GM21786 (cell line): Measurements from ENCODE around the gene RASGEF1B.
A peak's percentile ranks its signal among the peaks of the same experiment; 100 is the strongest.
"Not testable (repeated sequence)": the region's sequence is repeated elsewhere in the genome, so short reads cannot be mapped to it uniquely, and the experiment has no call there.

Experiments used
- ATAC-seq: cut with Tn5 transposase; IDR thresholded peaks from one replicate; pipeline ENCODE4 v1.9.1; 2021; ENCODE audit not compliant: unreplicated experiment

Gene RASGEF1B

GRCh38 chr4:81498551-81499099 lies 26.9 kb upstream of the RASGEF1B start:
- ATAC-seq, result no peak

- ATAC-seq, result no peak
Measured at GRCh38 chr4:81498046-81498445, 26.3 kb upstream of the RASGEF1B start.

GRCh38 chr4:81495345-81495744 lies 23.6 kb upstream of the RASGEF1B start:
- no peak for ATAC-seq

DNA sequence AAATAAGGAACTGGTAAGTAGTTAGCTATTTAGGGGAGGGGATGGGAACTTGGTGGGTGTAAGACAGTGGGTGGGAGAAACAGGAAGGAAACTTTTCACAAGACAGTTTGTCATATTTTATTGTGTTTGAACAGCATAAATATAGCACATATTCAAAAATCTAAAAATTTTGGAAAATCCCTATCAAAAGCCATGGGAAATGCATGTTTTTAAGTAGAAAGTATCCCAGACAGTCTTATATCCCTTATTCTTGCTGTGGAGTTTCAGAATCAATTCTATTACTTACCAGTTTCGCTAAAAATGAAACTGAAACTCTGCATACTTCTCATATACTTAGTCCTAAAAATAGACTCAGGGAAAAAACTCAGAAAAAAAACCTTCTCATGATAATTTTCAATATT lies 22.3 kb upstream of the RASGEF1B start:
- peak; percentile 86 for ATAC-seq

DNA sequence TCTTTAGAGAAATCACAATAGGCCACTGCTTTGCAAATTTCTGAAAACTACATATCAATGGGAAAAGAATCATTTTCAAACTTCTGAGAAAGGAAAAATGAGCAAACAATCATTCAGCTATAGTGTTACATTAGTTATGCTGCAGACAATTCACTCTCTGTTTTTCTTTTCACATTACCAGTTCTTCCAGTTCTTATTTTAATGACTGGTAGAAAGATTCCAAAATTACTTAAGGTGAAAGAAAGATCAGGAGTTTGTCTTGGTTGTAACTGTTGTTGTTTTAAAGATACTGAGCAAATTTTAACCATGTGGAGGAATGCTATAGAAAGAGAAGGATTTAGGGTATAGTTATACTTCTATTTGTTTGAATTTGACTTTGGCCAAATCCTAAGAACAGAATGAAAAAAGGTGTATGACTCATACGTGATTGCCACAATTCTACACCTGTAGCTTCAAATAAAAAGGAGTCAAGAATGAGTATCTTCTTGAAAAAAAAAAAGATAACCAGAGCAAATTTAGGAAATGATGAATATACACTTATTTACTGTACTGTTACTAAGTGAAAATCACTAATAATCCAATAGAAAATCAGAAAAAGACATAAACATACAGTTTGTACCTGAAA lies 21.0 kb upstream of the RASGEF1B start:
- no peak for ATAC-seq

- ATAC-seq, result no peak
Measured at GRCh38 chr4:81491943-81492342, 20.2 kb upstream of the RASGEF1B start.

GRCh38 chr4:81490403-81491160 lies 18.9 kb upstream of the RASGEF1B start:
- ATAC-seq, result no peak

DNA sequence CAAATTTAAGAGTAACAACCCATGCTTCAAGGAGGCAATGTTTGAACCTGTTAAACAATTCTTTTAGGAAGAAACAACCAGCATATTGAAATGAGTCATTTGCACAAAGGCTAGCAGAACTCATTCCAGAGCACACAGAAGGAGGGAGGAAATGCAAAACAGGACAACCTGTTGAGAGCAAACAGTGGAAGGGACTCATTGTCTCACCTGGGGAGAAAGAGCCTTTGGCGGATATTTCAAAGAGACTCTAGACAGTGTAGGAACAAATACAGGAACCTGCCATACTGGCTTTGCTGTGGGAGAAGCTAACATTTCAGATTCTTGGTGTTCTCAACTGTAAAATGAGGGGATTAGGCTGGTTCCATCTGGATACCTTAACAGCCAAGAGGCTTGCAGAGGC lies 14.8 kb upstream of the RASGEF1B start:
- no peak for ATAC-seq

DNA sequence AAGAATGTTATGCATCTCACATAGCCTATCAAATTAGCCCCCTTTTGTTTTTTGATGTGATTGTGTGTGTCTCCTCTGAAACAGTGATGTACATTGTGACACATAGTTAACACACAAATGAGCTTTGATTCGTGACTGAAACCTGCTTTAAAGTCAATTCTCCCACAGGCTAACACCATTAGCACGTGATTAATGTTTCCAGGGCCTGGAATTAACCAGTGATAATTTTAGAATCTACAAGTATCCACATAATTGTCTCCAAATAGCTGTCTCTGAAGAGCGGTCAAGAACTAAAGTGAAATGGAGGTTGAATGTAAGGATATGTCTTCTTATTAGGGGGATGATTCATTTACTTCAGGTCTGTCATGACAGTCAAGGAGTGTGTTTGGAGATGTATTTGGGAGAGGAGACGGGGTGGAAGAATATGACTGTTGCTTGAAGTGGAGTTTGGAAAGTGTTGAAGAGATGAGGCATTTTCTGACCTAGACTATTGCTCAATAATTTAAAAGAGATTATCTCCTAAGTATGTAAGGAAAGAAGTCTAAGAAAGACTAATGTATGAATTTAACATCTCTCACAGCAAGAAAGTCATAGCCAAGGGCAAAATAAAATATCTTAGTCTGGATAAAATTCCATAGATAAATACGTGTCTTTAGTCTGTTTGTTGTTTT lies 13.7 kb upstream of the RASGEF1B start:
- no peak for ATAC-seq

- ATAC-seq, result no peak
Measured at GRCh38 chr4:81482326-81482725, 10.6 kb upstream of the RASGEF1B start.

DNA sequence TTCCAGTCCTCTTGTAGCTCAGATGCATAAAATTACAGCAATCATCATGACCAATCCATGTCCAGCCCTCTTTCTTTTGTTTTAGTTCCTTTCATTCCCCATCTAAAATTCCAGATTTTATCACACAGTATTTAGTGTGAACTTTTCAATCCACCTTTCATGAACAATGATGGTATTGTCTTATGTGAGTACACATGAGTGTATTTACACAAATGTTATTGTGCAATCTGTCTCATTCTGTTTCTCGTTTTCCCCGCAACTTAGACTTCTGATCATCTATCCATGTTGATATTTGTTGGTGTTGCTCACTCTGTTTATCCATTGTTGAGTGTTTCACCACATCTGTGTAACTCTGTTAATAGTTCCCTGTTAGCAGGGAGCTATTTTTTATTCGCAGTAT lies 9.4 kb upstream of the RASGEF1B start:
- ATAC-seq, result no peak

DNA sequence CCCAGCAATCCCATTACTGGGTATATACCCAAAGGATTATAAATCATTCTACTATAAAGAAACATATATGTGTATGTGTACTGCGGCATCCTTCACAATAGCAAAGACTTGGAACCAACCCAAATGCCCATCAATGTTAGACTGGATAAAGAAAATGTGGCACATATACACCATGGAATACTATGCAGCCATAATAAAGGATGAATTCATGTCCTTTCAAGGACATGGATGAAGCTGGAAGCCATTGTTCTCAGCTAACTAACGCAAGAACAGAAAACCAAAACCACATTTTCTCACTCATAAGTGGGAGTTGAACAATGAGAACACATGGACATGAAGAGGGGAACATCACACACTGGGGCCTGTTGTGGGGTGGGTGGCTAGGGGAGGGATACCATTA lies 7.9 kb upstream of the RASGEF1B start:
- ATAC-seq, result not testable (repeated sequence)

DNA sequence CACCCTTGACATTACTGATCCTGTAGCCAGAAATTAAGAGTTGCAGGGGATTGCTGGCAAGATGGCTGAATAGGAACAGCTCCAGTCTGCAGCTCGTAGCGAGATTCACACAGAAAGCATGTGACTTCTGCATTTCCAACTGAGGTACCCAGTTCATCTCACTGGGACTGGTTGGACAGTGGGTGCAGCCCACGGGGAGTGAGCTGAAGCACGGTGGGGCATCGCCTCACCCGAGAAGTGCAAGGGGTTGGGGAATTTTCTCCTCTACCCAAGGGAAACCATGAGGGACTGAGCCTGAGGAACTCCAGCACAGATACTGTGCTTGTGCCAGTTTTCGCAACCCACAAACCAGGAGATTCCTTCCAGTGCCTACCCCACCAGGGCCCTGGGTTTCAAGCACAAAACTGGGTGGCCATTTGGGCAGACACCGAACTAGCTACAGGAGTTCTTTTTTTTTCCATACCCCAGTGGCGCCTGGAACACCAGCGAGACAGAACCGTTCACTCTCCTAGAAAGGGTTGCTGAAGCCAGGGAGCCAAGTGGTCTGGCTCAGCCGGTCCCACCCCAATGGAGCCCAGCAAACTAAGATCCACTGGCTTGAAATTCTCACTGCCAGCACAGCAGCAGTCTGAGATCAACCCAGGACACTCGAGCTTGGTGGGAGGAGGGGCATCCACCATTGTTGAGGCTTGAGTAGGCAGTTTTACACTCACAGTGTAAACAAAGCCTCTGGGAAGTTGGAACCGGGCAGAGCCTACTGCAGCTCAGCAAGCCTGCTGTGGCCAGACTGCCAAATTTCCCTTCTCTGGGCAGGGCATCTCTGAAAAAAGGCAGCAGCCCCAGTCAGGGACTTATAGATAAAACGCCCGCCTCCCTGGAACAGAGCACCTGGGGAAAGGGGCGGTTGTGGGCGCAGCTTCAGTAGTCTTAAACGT lies 1.9 kb upstream of the RASGEF1B start:
- ATAC-seq, result not testable (repeated sequence)

- peak; percentile 59 for ATAC-seq
Measured at GRCh38 chr4:81472281-81473182, 825 bp upstream of the RASGEF1B start.

GRCh38 chr4:81471298-81471587 lies 464 bp downstream of the RASGEF1B start:
- no peak for ATAC-seq

DNA sequence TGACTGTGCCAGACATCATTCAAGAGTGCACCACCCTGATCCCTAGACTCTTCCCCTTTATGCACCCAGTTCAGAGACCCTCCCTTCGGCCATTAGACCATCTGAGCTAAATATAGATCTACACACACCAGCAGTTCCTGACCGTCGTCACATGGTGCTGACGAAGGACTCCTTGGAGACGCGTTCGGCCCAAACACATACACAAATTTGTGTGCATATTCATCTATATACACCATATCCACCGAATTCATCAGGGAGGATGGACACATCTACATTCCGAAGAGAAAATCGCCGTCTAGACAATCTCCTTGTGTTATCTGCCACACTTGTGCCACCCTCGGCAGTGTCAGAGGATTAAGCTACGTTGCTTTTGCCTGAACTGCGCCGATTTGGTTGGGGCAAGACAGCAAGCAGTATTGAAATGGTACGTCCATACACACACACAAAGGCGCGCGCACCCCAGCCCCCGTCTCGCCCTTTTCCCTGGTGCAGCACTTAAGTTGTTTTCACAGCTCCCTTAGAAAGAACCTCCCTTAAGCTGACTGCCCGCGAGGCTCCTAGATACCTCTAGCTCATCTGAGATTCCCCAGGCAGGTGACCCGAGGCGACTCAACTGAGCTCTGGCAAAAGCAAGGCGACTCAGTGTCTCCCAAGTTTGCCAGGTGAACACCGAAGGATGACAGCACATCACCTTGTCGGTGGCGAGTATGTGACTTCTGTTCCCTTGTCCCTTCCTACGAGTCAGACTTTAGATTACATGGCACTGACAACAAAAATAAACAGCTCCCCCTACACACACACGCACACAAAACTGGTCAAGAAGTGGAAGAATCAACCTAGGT lies 1.0 kb downstream of the RASGEF1B start:
- no peak for ATAC-seq

- ATAC-seq, result no peak
Measured at GRCh38 chr4:81469781-81470455, 1.8 kb downstream of the RASGEF1B start.

GRCh38 chr4:81468678-81469077 lies 3.0 kb downstream of the RASGEF1B start:
- ATAC-seq, result no peak

GRCh38 chr4:81467672-81467964 lies 4.1 kb downstream of the RASGEF1B start:
- no peak for ATAC-seq
